ENCODE measurements around the gene SIGMAR1. TPM values are rescaled to one million over a fixed set of nuclear protein-coding genes. Genes with fewer than 3 reads are reported as not detected.

SIGMAR1 gene
- total RNA-seq, 4 donors from 2014 or later, result 63.5 to 138 (median 111) TPM

- H3K27me3 ChIP-seq, result peaks cover 3 to 61% of the 10 kb centered on the region in 2 donors
- no peak for TF ChIP-seq CTCF (IDR thresholded peaks at IDR 0.05)
- no peak for TF ChIP-seq POLR2A (IDR thresholded peaks at IDR 0.05)
Measured at GRCh38 chr9:34627716-34628655, 9.6 kb downstream of the SIGMAR1 start.

GRCh38 chr9:34625186-34625486, 12.5 kb downstream of the SIGMAR1 start:
- Histone ChIP-seq H3K36me3 (no peaks in the 10 kb centered on the region), H3K27me3 (peaks cover 3 to 61% of the 10 kb centered on the region in 2 donors), H3K9me3 (no peaks in the 10 kb centered on the region), H3K4me1 (peaks cover 0 to 18% (median 11%) of the 10 kb centered on the region in 4 donors), H3K4me3 (no peak overlapping the region), H3K27ac (no peak overlapping the region)
- TF ChIP-seq POLR2A (IDR thresholded peaks at IDR 0.05) (no peak), CTCF (IDR thresholded peaks at IDR 0.05) (no peak)
- DNase-seq, result no peak

More at GRCh38 chr9:34627716-34628655, 9.6 kb downstream of the SIGMAR1 start:
- Histone ChIP-seq H3K9me3 (no peaks in the 10 kb centered on the region), H3K4me3 (peak overlapping the region; percentile 31 to 59 (median 54)), H3K4me1 (peaks cover 0 to 18% (median 11%) of the 10 kb centered on the region in 4 donors), H3K36me3 (no peaks in the 10 kb centered on the region), H3K27ac (no peak overlapping the region)
- no peak for DNase-seq

- TF ChIP-seq CTCF (IDR thresholded peaks at IDR 0.05) (no peak), POLR2A (IDR thresholded peaks at IDR 0.05) (no peak)
- Histone ChIP-seq H3K4me3 (no peak overlapping the region), H3K27ac (no peak overlapping the region), H3K9me3 (no peaks in the 10 kb centered on the region), H3K36me3 (no peaks in the 10 kb centered on the region), H3K27me3 (peaks cover 3 to 59% of the 10 kb centered on the region in 2 donors), H3K4me1 (peaks cover 0 to 21% (median 12%) of the 10 kb centered on the region in 4 donors)
- no peak for DNase-seq
Measured at GRCh38 chr9:34624475-34625185, 13.0 kb downstream of the SIGMAR1 start.

GRCh38 chr9:34623374-34624235, 14.0 kb downstream of the SIGMAR1 start:
- TF ChIP-seq CTCF (IDR thresholded peaks at IDR 0.05), result no peak
- H3K27me3 ChIP-seq, result peaks cover 3 to 51% of the 10 kb centered on the region in 2 donors
- H3K9me3 ChIP-seq, result no peaks in the 10 kb centered on the region
- H3K36me3 ChIP-seq, result peaks cover 0 to under 1% (median 0%) of the 10 kb centered on the region in 3 donors
- H3K4me3 ChIP-seq, result no peak overlapping the region
- no peak for DNase-seq
- no peak overlapping the region for H3K27ac ChIP-seq
- peaks cover 3 to 15% (median 9%) of the 10 kb centered on the region in 4 donors for H3K4me1 ChIP-seq
